Endothelial cell of umbilical vein (primary cell): Measurements from ENCODE around the gene HDAC4. TPM values are rescaled to one million over a fixed set of nuclear protein-coding genes. Genes with fewer than 3 reads are reported as not detected.

ENCODE experiments used
- BruUV-seq: library from RNA; stranded (reverse); fragments of 400-500 nt; replicated peaks from 2 replicates; lab custom pipeline; 2021; lab: Mats Ljungman, UMichigan
- CTCF ChIA-PET: fragments of 300-600, 350-600 bp; sonication (Branson Sonifier 250); formaldehyde crosslinking; loops from one replicate; lab custom pipeline; 2021; ENCODE audit warnings: antibody characterized with exemption, inconsistent platforms; lab: Charles Lee
- POLR2A ChIA-PET: fragments of 300-600, 350-600 bp; sonication (Branson Sonifier 250); formaldehyde crosslinking; loops from one replicate; lab custom pipeline; 2021; ENCODE audit warnings: antibody characterized with exemption, inconsistent platforms; lab: Charles Lee
- DNase-seq: peaks from one replicate; pipeline ENCODE4 v3.0.0-alpha.2; 2011; ENCODE audit warnings: low read depth, low spot score
- FAIRE-seq: peaks from 2 replicates; lab custom pipeline; 2011; peaks lifted over from hg19 to GRCh38; lab: Jason Lieb, UNC
- H2AFZ ChIP-seq: 2 replicates; pipeline ENCODE4 v1.6.0; 2012; ENCODE audit warnings: low read depth, low read length, control low read depth, inconsistent platforms
- H3K27ac ChIP-seq: 2 replicates; pipeline ENCODE4 v1.5.1; 2011; ENCODE audit warnings: low read depth, mild to moderate bottlenecking, control low read depth, low read length, moderate library complexity; ENCODE audit not compliant: insufficient read depth
- H3K27me3 ChIP-seq, 2 experiments: 2 replicates each; pipeline versions ENCODE4 v1.6.0 to v1.6.1; 2011; ENCODE audit warnings: low read length in 2 of 2, mixed read lengths in 1 of 2; ENCODE audit not compliant: control insufficient read depth in 2 of 2, insufficient read depth in 2 of 2
- H3K36me3 ChIP-seq, 2 experiments: 2 replicates in 1 of 2; 3 replicates in 1 of 2; pipeline ENCODE4 v1.5.1; 2011; ENCODE audit warnings: low read length in 2 of 2, mild to moderate bottlenecking in 1 of 2, moderate library complexity in 1 of 2; ENCODE audit not compliant: control insufficient read depth in 2 of 2, insufficient read depth in 2 of 2; ENCODE audit errors: extremely low read depth in 1 of 2
- H3K4me1 ChIP-seq: 3 replicates; pipeline ENCODE4 v1.5.1; 2011; ENCODE audit warnings: mild to moderate bottlenecking, low read length; ENCODE audit not compliant: control insufficient read depth, insufficient read depth; ENCODE audit errors: extremely low read depth
- H3K4me2 ChIP-seq: 2 replicates; pipeline ENCODE4 v1.6.1; 2011; ENCODE audit warnings: low read length, control low read depth, mixed read lengths; ENCODE audit not compliant: insufficient read depth
- H3K4me3 ChIP-seq, 3 experiments: fragments of 200-600 bp in 1 of 3; sonication (generic), shearing (Covaris generic) in 1 of 3; replicated peaks in 1 of 3; 2 replicates each; pipeline ENCODE4 v1.5.1; 2011 to 2016; ENCODE audit warnings: control low read depth in 3 of 3, low read length in 3 of 3, mild to moderate bottlenecking in 2 of 3, inconsistent platforms in 1 of 3, low read depth in 1 of 3, moderate library complexity in 1 of 3; ENCODE audit not compliant: insufficient read depth in 1 of 3
- H3K79me2 ChIP-seq: 2 replicates; pipeline ENCODE4 v1.6.0; 2012; ENCODE audit warnings: low read length, inconsistent platforms; ENCODE audit not compliant: control insufficient read depth, insufficient read depth
- H3K9ac ChIP-seq: replicated peaks from 2 replicates; pipeline ENCODE3; 2011; ENCODE audit warnings: low read length, control low read depth; ENCODE audit not compliant: insufficient read depth; ENCODE audit errors: extremely low read depth
- H3K9me1 ChIP-seq: replicated peaks from 3 replicates; pipeline ENCODE4 v1.6.0; 2011; ENCODE audit warnings: mild to moderate bottlenecking, low read length; ENCODE audit not compliant: control insufficient read depth, insufficient read depth; ENCODE audit errors: extremely low read depth
- H3K9me3 ChIP-seq: replicated peaks from 2 replicates; pipeline ENCODE4 v1.5.1; 2012; ENCODE audit warnings: low read length, inconsistent platforms; ENCODE audit not compliant: control insufficient read depth, insufficient read depth
- H4K20me1 ChIP-seq: replicated peaks from 2 replicates; pipeline ENCODE3; 2011; ENCODE audit warnings: mild to moderate bottlenecking, low read length; ENCODE audit not compliant: control insufficient read depth, insufficient read depth; ENCODE audit errors: extremely low read depth
- EZH2 ChIP-seq: IDR thresholded peaks from 2 replicates; pipeline ENCODE4 v1.6.1; 2012; ENCODE audit warnings: borderline replicate concordance, low read depth, mild to moderate bottlenecking, moderate library complexity, low read length, inconsistent platforms; ENCODE audit not compliant: severe bottlenecking
- FOS ChIP-seq: IDR thresholded peaks from 2 replicates; pipeline ENCODE4 v1.6.1; 2011; ENCODE audit warnings: mild to moderate bottlenecking, low read length, moderate library complexity, borderline replicate concordance; ENCODE audit not compliant: insufficient read depth
- GATA2 ChIP-seq: IDR thresholded peaks from 2 replicates; pipeline ENCODE4 v1.7.0; 2011; ENCODE audit warnings: low read depth, mild to moderate bottlenecking, moderate library complexity, mixed read lengths, low read length; ENCODE audit not compliant: insufficient read length, insufficient read depth
- JUN ChIP-seq: IDR thresholded peaks from 2 replicates; pipeline ENCODE4 v1.6.1; 2011; ENCODE audit warnings: borderline replicate concordance, low read depth; ENCODE audit not compliant: insufficient read length, insufficient read depth
- MYC ChIP-seq: IDR thresholded peaks from one replicate; pipeline ENCODE4 v1.6.1; 2011; ENCODE audit warnings: mild to moderate bottlenecking, low read depth, low read length
- POLR2A ChIP-seq: IDR thresholded peaks from 2 replicates; pipeline ENCODE4 v1.6.1; 2012; ENCODE audit warnings: low read depth, mild to moderate bottlenecking, control low read depth, low read length
- POLR2AphosphoS5 ChIP-seq: IDR thresholded peaks from 2 replicates; pipeline ENCODE4 v1.6.1; 2012; ENCODE audit warnings: low read depth, mild to moderate bottlenecking, control low read depth, low read length, moderate library complexity; ENCODE audit not compliant: insufficient read depth
- dilution Hi-C: fragments of 300-500 bp; cut with MboI; formaldehyde crosslinking; loops from one replicate; pipeline ENCODE4 v1.15.0; 2019; ENCODE audit warnings: low sequenced_read_pairs; ENCODE audit not compliant: extremely low pct_ligation_motif_present
- intact Hi-C: fragments of 100-400 bp; cut with micrococcal nuclease; formaldehyde crosslinking; loops from one replicate; pipeline ENCODE4 v1.10.0; 2022
- polyA plus RNA-seq, 4 experiments: library from polyadenylated mRNA; depleted of rRNA in 3 of 4; stranded (reverse) in 3 of 4; unstranded in 1 of 4; fragments of >200 nt; gene quantifications; 2 replicates each; pipeline versions ENCODE4 v1.2.1 to v1.2.3, GENCODE V29; 2011 to 2012; ENCODE audit warnings: missing spikeins in 1 of 4
- total RNA-seq: library from RNA; stranded (reverse); gene quantifications from 2 replicates; pipeline ENCODE4 v1.2.3, GENCODE V29; 2021
- TF ChIP-seq, protein P1 (sequence below): IDR thresholded peaks from 2 replicates; pipeline ENCODE4 v1.6.1; 2011; ENCODE audit not compliant: insufficient read depth, insufficient read length
- TF ChIP-seq, protein P2 (sequence below), 2 donors: IDR thresholded peaks; 1 replicate in 1 of 2; 2 replicates in 1 of 2; pipeline ENCODE4 v1.5.1; 2011; ENCODE audit warnings: low read length in 2 of 2, mild to moderate bottlenecking in 2 of 2, moderate library complexity in 2 of 2, control low read depth in 1 of 2, inconsistent platforms in 1 of 2, low read depth in 1 of 2; ENCODE audit not compliant: insufficient read depth in 1 of 2; ENCODE audit errors: extremely low read depth in 1 of 2

Gene HDAC4
- total and polyA plus RNA-seq, 2 donors (not counting 3 experiments of a cell fraction or from before 2014, with no cell fraction given), result 13.4 to 33.0 TPM

DNA sequence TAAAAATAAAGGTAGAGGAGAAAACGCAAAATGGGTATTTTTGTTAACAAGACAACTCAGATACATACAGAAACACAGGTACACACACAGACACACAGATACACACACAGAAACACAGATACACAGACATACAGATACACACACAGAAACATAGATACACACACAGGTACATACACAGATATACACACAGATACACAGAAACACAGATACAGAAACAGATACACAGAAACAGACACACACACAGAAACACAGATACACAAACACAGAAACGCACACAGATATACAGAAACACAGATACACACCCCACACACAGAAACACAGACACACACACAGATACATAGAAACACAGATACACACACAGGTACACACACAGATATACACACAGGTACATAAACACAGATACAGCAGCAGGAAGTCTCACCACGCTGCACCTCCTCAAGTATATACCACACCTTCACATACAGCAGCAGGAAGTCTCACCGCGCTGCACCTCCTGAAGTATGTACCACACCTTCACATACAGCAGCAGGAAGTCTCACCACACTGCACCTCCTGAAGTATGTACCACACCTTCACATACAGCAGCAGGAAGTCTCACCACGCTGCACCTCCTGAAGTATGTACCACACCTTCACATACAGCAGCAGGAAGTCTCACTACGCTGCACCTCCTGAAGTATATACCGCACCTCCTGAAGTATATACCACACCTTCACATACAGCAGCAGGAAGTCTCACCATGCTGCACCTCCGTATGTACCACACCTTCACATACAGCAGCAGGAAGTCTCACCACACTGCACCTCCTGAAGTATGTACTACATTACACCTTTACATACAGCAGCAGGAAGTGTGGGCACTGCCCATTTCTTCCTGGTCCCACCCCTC is 250.5 kb downstream of the HDAC4 start:
- DNase-seq, result no peak
- H3K9me3 ChIP-seq, result no peaks in the 10 kb centered on the region
- no peak overlapping the region for H3K9ac ChIP-seq
- no peaks in the 10 kb centered on the region for H3K4me1 ChIP-seq
- H2AFZ ChIP-seq, result no peak overlapping the region
- POLR2A ChIA-PET, result no interaction called here
- H3K36me3 ChIP-seq, result no peaks in the 10 kb centered on the region
- no peaks in the 10 kb centered on the region for H3K9me1 ChIP-seq
- H3K4me2 ChIP-seq, result no peak overlapping the region
- BruUV-seq, result no TSS peak
- TF ChIP-seq POLR2AphosphoS5 (no peak), GATA2 (no peak), FOS (no peak), EZH2 (no peak), POLR2A (no peak), MYC (no peak), JUN (no peak)
- TF ChIP-seq, protein P1, sequence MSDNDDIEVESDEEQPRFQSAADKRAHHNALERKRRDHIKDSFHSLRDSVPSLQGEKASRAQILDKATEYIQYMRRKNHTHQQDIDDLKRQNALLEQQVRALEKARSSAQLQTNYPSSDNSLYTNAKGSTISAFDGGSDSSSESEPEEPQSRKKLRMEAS, result no peak
- TF ChIP-seq, protein P2, sequence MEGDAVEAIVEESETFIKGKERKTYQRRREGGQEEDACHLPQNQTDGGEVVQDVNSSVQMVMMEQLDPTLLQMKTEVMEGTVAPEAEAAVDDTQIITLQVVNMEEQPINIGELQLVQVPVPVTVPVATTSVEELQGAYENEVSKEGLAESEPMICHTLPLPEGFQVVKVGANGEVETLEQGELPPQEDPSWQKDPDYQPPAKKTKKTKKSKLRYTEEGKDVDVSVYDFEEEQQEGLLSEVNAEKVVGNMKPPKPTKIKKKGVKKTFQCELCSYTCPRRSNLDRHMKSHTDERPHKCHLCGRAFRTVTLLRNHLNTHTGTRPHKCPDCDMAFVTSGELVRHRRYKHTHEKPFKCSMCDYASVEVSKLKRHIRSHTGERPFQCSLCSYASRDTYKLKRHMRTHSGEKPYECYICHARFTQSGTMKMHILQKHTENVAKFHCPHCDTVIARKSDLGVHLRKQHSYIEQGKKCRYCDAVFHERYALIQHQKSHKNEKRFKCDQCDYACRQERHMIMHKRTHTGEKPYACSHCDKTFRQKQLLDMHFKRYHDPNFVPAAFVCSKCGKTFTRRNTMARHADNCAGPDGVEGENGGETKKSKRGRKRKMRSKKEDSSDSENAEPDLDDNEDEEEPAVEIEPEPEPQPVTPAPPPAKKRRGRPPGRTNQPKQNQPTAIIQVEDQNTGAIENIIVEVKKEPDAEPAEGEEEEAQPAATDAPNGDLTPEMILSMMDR (IDR thresholded peaks at IDR 0.05; ENCODE audit: extremely low read depth in 1 of 2, insufficient read depth in 1 of 2, low read depth in 1 of 2, low read length in 2 of 2), result no peak
- no peak overlapping the region for H3K27ac ChIP-seq
- no peaks in the 10 kb centered on the region for H4K20me1 ChIP-seq
- no peaks in the 10 kb centered on the region for H3K79me2 ChIP-seq
- dilution Hi-C loops (no loop called here), intact Hi-C loops (no loop called here)
- CTCF ChIA-PET, result no interaction called here
- FAIRE-seq, result no peak
- no peaks in the 10 kb centered on the region for H3K27me3 ChIP-seq
- H3K4me3 ChIP-seq, result no peak overlapping the region
